HG02970 (cell line): ENCODE results near the gene KIAA0825.
"Not testable (repeated sequence)": the region's sequence is repeated elsewhere in the genome, so short reads cannot be mapped to it uniquely, and the experiment has no call there.

Experiments used
- ATAC-seq: cut with Tn5 transposase; IDR thresholded peaks from one replicate; pipeline ENCODE4 v1.9.1; 2021; ENCODE audit warnings: mild to moderate bottlenecking, moderate library complexity, moderate number of reproducible peaks; ENCODE audit not compliant: unreplicated experiment, low FRiP score

KIAA0825 gene

DNA sequence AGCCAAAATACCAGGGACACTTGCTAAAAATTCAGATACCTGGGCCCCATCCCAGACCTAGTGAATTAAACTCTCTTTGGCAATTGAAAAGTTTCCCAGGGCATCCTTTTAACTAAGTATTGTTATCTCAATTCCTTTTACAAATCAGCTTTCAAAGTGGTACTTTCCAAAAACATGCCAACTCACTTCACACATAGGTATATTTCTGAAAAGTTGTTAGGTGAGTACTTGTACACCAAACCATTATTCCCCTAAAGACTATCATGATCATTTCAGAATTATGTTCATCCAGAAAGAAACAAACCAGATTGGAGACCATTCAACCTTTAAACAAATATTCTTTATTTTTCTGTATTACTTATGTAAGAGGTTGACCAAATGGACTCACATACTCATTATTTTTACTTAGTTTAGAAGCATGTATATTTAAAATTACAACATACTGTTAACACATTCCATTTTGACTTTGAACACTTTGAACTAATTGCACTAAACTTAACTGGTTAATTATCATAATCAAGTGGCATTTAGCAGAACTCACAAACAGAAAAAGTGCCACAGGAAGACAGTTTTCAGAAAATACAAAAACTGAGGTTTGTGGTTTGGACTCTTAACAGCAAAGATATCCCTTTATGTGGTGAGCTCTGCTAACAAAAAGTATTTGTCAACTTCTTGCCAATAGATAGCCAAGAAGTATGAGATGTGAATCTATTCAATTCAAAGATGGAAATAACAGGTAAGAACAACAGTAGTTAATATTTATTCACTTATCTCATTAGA is 40.7 kb downstream of the KIAA0825 start:
- peak; percentile 55 for ATAC-seq

DNA sequence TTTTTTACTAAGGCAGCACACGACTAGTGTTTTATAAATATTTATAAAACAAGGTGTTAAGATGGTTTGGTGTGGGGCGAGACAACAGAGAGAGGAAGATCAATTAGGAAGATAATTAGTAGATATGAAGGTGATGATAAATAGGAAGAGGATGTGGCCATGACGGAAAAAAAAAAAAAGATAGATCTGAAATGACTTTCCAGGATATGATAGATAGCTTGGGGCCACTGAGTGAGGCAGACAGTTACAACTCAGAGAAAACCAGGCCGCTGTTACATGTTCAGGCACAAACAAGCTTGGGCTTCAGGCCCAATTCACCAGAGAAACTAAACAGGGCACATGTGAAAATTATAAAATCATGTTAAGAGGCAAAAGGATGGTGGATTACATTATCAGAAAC is 43.2 kb downstream of the KIAA0825 start:
- ATAC-seq, result no peak

DNA sequence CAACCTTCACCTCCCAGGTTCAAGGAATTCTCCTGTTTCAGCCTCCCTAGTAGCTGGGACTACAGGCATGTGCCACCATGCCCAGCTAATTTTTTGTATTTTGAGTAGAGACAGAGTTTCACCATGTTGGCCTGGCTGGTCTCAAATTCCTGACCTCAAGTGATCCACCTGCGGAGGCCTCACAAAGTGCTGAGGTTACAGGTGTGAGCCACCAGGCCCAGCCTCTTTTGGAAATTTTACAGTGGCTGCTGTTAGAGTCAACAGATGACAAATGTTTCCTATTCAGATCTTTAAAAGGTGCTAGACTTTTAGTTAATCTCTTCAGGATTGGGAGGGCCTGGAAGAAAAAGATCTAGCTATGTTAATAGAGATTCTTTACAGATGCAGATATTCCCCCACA is 45.1 kb downstream of the KIAA0825 start:
- not testable (repeated sequence) for ATAC-seq

DNA sequence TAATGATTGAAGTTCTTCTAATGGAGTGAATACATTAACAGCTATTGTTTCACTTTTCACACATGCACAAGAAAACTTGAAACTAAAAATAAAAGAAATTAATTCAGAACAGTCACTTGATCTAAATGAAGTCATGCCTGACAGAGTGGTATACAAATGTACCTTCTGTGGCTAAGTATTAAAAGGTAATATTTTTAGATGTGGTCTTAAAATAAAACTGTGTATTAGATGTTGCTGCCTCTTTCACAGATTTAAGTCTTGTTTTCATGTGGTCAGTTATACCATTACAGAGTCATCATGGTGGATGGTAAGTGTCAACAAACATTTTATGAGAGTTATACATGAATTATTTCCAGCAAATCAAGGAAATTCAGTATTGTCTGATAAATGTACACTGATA is 47.0 kb downstream of the KIAA0825 start:
- ATAC-seq, result no peak

DNA sequence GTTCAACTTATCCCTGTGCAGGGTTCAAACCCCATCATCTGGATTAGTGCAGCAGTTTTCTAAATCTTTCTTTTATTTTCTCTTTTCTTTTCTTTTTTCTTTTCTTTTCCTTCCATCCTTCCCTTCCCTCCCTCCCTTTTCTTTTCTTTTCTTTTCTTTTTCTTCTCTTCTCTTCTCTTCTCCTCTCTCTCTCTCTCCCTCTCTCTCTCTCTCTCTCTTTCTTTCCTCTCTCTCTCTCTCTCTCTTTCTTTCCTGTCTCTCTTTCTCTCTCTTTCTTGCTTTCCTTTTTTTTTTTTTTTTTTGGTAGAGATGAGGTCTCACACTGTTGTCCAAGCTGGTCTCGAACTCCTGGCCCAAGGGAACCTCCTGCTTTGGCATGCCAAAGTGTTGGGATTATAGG is 53.6 kb downstream of the KIAA0825 start:
- ATAC-seq, result no peak

DNA sequence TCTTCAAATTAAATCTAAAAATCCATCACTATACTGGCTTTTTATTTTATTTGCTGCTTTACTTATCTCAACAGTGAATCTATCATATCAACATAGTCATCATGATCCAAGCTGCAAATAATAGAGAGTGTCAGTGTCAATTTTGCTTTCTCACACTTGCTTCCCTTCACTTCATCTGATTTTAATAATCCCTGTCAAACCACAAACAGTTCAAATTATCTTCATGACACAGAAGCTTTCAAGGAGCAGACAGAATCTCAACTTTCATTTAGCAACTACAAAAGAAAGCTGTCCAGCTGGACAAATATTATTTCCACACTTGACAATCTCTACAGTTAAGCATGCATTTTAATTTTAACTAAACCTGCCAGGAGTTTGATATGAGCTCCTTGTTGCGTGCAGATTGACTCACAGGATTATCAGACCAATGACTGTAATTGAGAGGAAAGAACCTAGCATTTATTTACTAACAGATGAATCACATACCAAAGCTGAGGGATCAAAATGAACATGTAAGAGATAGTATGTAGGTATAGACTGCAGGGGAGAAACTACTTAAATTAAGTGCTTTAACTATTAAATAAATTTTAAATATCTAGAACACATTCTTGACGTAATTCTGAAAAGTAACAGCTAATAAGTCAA is 56.0 kb downstream of the KIAA0825 start:
- ATAC-seq, result no peak

DNA sequence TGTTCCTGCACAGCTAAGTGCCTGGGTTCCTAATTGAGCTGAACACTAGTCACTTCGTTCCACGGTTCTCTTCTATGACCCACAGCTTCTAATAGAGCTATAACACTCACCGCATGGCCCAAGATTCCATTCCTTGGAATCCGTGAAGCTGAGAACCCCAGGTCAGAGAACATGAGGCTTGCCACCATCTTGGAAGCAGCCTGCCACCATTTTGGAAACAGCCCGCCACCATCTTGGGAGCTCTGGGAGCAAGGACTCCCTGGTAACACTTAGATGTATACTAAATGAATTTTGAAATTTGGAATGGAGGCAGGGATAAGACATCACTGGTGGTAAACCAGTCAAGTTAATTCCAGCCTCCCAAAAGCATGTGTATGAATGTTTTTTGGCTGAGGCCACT is 60.4 kb downstream of the KIAA0825 start:
- ATAC-seq, result no peak

DNA sequence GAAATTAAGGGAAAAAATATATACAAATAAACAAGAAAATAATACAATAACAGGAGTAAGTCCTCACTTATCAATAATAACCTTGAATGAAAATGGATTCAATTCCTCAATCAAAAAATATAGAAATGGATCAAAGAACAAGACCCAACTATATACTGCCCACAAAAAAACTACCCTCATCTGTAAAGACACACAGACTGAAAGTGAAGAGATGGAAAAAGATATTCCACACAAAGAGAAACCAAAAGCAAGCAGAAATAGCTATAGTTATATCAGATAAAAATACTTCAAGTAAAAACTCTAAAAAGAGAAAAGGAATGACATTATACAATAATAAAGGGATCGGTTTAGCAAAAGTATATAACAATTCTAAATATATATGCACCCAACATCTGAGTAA is 66.5 kb downstream of the KIAA0825 start:
- ATAC-seq, result no peak

DNA sequence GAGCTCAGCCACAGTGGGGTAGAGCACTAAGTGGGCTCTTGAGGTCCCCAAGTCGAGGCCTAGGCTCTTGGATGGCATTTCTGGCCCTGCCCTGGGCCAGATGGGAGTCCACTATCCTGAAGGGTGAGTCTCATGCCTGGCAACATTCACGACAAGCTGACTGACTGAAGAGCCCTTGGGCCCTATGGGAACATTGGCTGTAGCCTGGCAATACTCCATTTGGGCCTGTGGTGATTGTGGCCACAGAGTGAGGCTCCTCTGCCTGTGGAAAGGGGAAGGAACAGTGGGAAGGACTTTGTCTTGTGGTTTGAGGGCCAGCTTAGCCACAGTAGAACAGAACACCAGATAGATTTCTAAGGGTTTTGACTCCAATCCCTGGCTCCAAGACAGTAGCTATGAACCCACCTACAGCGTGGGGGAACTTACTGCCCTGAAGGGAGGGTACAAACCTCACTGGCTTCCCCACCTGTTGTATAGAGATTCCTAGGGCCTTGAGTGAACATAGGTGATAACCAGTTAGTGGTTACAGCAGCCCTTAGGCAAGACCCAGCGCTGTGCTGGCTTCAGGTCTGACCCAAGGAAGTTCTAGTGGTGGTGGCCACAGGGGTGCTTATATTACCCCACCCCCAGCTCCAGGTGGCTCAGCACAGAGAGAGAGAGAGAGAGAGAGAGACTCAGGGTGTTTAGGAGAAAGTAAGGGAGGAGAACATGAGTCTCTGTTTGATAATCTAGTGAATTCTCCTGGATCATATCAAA is 72.4 kb downstream of the KIAA0825 start:
- ATAC-seq, result no peak

DNA sequence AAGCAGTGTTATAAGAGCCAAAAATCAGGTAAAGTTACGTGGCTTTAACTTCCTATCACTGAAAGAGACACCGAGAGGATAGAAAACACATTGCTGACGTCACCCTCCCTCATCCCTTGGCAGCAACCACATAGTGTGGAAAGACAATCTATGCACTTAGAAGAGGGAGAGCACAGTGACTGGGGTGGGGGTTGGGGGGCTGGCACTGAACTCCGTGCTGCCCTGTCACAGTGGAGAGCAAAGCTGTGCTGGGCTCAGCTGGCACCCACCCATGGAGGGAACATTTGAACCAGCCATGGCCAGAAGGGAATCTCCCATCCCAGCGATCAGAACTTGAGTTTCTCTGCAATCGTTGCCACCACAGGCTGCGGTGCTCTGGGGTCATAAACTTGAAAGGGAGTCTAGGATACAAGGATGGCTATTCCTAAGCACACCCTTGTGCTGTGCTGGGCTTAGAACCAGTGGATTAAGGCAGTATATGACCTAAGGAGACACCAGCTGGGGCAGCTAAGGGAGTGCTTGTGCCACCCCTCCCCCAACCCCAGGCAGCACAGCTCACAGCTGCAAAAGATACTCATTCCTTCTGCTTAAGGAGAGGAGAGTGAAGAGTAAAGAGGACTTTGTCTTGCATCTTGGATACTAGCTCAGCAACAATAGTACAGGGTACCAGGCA is 73.4 kb downstream of the KIAA0825 start:
- no peak for ATAC-seq

DNA sequence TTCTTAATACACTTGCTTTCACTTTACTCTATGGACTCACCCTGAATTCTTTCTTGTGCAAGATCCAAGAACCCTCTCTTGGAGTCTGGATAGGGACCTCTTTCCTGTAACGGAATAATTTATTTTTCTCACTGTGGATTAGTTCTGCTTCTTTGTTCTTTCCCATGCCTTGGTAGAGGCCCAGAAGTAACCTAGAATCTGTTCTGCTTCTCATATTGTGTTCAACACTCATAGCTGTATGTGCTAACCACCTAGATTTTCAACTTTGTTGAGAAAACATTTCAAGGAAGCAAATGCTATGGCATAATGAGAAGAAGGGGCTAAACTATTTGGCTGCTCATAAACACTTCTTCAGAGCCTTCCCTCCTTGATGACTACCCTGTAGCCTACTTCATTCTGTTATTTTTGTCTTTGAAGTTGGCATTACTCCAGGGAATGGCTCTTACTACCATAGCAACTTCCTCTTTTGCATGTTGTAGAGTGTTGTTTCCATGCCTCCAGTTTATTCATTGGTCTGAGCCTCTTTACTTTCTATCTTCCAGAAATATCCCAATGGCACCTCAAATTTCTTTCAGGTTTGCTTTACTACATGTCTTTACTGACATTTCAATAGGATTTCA is 74.3 kb downstream of the KIAA0825 start:
- no peak for ATAC-seq

DNA sequence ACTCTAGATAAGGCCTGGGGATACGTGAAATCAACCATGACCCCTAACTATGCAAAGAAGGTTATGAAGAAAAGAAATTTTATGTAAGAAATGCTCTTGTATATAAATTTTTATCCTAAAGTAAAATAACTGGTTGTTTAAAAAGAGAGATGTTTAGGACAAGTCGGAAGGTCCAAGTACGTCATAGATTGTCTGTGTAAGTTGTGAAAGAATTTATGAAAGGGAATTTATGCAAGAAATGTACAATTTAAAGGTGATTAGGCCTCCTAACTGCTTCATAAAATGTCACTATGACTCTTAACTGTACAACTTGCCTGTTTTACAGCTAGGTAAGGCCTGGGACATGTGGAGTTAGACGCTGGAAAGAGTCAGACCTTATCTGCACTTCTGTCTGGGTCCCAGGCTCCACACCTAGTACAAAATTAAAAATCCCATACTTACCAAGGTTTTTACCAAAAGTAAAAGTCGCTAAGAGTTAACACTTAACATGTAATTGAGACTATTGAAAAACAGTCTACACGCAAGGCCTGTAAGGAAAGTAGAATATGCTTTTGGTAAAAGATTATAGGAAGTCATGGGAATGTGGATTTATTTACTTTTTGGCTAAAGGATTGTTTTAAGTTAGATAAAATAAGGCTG is 77.4 kb downstream of the KIAA0825 start:
- no peak for ATAC-seq

DNA sequence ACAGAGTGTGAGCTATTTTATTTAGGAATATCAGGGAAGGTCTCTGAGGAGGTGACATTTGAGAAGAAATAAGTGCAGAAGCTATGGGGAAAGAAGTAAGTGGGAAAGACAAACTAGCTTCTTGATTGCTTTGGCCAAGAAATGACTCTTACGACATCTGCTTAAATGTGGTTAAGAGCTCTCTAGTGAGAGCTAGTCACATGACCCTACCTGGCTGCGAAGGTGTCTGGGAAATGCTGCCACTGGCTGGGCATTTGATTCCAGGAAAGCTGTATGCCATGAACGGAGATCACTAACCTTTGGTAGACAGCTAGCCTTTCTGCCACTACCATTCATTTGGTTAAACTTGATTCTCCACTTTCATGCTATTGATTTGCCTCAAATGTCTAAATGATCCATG is 80.1 kb downstream of the KIAA0825 start:
- ATAC-seq, result no peak

DNA sequence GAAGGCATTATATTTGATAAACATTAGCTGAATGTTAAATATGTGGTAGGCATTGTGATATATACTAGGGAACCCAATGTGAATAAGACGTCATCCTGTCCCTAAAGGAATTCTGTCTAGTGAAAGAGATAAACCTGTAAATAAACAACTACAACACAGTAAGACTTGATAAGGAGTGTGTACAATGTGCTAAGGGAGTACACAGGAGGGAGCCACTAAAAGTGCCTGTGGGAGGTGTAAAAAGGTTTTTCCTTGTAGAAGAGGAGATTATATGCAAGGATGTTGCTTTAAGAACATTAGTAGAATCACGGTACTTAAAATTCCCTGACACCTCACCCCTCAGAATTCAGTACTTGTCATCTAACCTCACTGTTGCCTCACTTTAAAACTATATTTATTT is 91.7 kb downstream of the KIAA0825 start:
- no peak for ATAC-seq

DNA sequence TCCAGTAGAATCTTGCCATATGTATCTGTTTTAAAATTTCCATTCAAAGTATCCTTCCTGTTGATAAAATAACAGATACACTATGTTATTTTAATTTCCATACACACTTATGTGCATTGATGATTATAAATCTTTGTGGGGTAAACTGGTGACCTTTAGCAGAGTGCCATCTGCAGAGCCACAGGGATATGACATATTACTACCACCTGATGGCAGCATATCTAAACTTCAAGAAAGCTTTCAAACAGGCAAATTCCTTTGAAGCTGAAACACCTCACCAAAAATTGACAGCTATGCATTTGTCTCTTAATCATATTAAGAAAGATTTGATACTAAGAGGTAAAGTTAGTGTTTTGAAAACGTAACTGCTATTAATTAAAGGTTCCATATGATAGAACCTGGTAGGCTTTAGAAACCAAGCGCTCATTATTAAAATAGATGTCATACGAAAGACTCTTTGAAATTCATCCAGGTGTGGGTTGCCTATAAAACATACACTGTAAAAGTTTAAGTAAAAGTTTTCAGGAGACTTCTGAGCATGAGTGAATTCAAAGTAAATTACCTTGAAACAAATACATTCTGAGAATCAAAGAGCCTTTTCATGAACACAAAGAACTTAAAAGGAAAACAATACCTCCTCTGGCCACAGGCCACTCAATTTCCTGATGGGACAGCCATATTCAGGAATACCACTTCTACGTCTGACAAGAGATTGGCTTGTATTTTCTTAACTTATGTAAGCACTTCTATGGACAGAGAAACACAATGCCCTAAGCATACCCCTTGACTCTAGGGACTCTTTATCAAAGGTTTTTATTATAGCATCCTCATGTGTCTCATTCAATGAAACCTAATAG is 93.3 kb downstream of the KIAA0825 start:
- ATAC-seq, result no peak

DNA sequence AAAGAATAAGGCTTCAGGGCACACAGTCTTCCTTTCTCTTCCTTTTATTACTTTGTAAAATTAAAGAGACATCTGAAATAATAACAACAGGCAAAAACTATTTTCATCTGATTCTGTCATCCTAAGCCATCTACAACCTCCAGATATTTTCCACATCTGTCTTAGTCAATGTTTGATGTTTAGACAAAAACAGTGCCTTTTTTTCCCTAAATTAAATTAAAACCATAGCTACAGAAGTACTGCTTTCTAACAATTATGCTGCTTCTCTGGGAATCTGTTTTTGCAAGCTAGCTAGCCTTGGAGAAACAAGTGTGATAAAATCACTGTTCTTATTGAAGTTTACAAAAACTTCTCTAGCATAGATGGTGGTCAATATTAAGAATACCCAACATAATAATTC is 95.4 kb downstream of the KIAA0825 start:
- no peak for ATAC-seq

DNA sequence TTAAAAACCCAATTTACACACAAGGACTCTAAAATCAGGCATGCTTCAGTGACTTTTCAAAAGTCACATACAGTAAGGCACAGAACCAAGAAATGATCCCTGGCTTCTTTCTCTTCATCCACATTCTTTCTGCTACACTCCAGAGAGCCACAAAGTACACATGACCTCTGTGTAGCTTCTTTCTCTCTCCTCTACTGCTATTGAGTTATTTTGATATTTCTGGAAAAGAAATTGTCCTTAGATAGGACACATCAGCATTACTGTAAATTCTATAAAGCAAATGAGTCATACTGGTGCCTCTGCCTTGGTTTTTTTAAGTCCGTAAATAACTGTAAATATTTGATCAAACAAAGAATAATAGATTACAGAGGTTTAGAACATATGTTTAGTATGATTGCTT is 96.3 kb downstream of the KIAA0825 start:
- no peak for ATAC-seq

DNA sequence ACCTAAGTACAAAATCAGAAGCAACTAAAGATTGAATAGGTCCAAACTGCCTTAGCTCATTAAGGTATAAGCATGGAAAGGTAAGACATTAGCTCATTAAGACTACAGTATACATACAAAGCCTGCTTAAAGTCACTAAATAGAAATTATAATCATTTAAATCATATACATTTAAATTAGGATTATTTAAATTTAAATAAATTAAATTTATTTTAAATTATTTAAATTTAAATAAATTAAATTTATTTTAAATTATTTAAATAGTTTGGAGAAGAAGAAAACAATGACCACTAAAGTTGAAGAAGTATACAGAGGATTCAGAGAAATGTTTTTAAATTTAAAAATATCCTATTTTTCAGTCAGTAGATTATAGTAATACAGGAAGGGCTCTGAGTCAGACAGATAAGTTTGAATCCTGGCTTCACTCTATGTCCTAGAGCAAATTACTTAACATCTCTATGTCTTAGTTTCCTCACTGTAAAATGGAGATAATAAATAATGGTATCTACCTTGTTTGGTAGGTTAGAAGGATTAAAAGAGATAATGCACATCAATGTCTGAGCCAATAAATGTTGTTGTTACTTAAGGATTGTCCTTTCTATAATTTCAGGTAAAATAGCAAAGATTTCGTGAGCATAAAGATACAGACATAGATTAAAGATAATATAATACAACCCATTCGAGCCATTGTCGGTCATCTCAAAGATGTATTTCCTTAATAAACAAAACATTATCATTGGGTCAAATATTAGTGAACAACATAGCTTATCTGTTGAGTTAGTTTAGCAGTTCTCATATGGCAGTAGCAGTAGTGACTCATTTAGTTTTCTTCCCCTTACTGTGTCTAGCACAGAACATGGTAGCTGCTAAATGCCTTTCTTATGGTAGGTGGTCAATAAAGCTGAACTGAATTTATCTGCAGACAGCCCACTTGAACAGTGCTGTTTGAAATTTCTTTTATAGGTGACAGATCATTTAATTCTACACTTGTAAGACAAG is 100.6 kb downstream of the KIAA0825 start:
- no peak for ATAC-seq
